HG03039 (cell line): Measurements from ENCODE around the gene GCLC.

Experiments
- ATAC-seq: cut with Tn5 transposase; IDR thresholded peaks from one replicate; pipeline ENCODE4 v1.9.1; 2021; ENCODE audit warnings: mild to moderate bottlenecking, moderate library complexity; ENCODE audit not compliant: unreplicated experiment

The GCLC gene

GRCh38 chr6:53461041-53461656 is 83.8 kb downstream of the GCLC start:
- ATAC-seq = peak; percentile 48

GRCh38 chr6:53458105-53458866 is 86.6 kb downstream of the GCLC start:
- ATAC-seq = no peak

GRCh38 chr6:53456809-53457208 is 88.1 kb downstream of the GCLC start:
- ATAC-seq = no peak

- no peak for ATAC-seq
These were observed 89.2 kb downstream of the GCLC start for GRCh38 chr6:53455678-53456077.

- no peak for ATAC-seq
These were observed 93.7 kb downstream of the GCLC start for GRCh38 chr6:53451165-53451564.

GRCh38 chr6:53447865-53448264 is 97.0 kb downstream of the GCLC start:
- ATAC-seq = no peak
